OCI-LY7 (cell line): ENCODE results near the gene DCAF8L2.

Experiments
- EZH2phosphoT487 ChIP-seq: fragments of 200-600 bp; sonication (generic); IDR thresholded peaks from 2 replicates; pipeline ENCODE4 v1.6.1; 2018; ENCODE audit warnings: low read depth, borderline replicate concordance, mild to moderate bottlenecking, mixed run types, antibody characterized with exemption, low read length, moderate library complexity, mixed read lengths
- TF ChIP-seq, protein P1 (sequence below): fragments of 200-600 bp; sonication (generic); conservative IDR thresholded peaks from 2 replicates; pipeline ENCODE4 v1.5.1; 2014; ENCODE audit warnings: mild to moderate bottlenecking, antibody characterized with exemption, low read length, moderate library complexity, mixed read lengths

DNA sequence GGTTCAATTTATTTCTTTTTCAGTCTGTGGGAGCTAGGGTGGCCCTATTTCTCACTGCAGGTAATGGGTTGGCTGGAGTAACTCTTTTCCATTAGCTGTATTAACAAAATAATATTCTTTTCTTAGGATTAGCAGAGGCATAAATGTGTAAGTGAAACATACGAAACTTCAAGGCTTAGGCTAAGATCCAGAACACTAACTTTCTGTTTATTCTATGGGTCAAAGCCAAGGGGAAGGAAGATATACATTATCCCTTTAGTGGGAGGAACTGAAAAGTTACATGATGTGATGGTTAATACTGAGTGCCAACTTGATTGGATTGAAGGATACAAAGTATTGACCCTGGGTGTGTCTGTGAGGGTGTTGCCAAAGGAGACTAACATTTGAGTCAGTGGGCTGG lies 66.4 kb downstream of the DCAF8L2 start:
- TF ChIP-seq, protein P1, sequence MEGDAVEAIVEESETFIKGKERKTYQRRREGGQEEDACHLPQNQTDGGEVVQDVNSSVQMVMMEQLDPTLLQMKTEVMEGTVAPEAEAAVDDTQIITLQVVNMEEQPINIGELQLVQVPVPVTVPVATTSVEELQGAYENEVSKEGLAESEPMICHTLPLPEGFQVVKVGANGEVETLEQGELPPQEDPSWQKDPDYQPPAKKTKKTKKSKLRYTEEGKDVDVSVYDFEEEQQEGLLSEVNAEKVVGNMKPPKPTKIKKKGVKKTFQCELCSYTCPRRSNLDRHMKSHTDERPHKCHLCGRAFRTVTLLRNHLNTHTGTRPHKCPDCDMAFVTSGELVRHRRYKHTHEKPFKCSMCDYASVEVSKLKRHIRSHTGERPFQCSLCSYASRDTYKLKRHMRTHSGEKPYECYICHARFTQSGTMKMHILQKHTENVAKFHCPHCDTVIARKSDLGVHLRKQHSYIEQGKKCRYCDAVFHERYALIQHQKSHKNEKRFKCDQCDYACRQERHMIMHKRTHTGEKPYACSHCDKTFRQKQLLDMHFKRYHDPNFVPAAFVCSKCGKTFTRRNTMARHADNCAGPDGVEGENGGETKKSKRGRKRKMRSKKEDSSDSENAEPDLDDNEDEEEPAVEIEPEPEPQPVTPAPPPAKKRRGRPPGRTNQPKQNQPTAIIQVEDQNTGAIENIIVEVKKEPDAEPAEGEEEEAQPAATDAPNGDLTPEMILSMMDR: no peak
- TF ChIP-seq EZH2phosphoT487: no peak
